H1 (cell line): Measurements from ENCODE around the gene CLN5. TPM values are rescaled to one million over a fixed set of nuclear protein-coding genes. Genes with fewer than 3 reads are reported as not detected.

Experiments used
- CTCF ChIA-PET: fragments of 300-600 bp; sonication (Branson Sonifier 250); formaldehyde crosslinking; loops from one replicate; lab custom pipeline; 2021; ENCODE audit not compliant: partially characterized antibody; lab: Charles Lee
- POLR2A ChIA-PET: fragments of 300-600 bp; sonication (Branson Sonifier 250); formaldehyde crosslinking; loops from one replicate; lab custom pipeline; 2021; ENCODE audit warnings: inconsistent platforms; ENCODE audit not compliant: partially characterized antibody; lab: Charles Lee
- DNase-seq, 2 experiments: peaks; one replicate each; pipeline versions ENCODE4 v3.0.0 to v3.0.0-alpha.2; 2010 to 2022; ENCODE audit warnings: low spot score in 2 of 2, low read depth in 1 of 2, mixed read lengths in 1 of 2
- FAIRE-seq: peaks from 2 replicates; lab custom pipeline; 2011; peaks lifted over from hg19 to GRCh38; lab: Jason Lieb, UNC
- H2AFZ ChIP-seq: 2 replicates; pipeline ENCODE4 v1.8.1; 2012; ENCODE audit warnings: low read length, inconsistent platforms
- H2AK5ac ChIP-seq: 2 replicates; pipeline ENCODE4 v1.6.1; 2013; ENCODE audit warnings: low read depth, low read length
- H2BK120ac ChIP-seq: replicated peaks from 2 replicates; pipeline ENCODE3; 2013; ENCODE audit warnings: low read depth, low read length, inconsistent platforms
- H2BK12ac ChIP-seq: 2 replicates; pipeline ENCODE4 v1.6.1; 2013; ENCODE audit warnings: low read depth, low read length
- H2BK15ac ChIP-seq: 2 replicates; pipeline ENCODE4 v1.6.1; 2013; ENCODE audit warnings: low read length
- H2BK20ac ChIP-seq: 2 replicates; pipeline ENCODE4 v1.6.1; 2013; ENCODE audit warnings: low read length
- H2BK5ac ChIP-seq: 2 replicates; pipeline ENCODE4 v1.6.1; 2013; ENCODE audit warnings: low read depth, low read length
- H3K14ac ChIP-seq: 2 replicates; pipeline ENCODE4 v1.6.1; 2013; ENCODE audit warnings: inconsistent platforms; ENCODE audit not compliant: insufficient read length
- H3K18ac ChIP-seq: 2 replicates; pipeline ENCODE4 v1.6.1; 2013; ENCODE audit warnings: low read length; ENCODE audit errors: extremely low read depth
- H3K23ac ChIP-seq: 2 replicates; pipeline ENCODE4 v1.6.1; 2013; ENCODE audit warnings: inconsistent platforms; ENCODE audit not compliant: insufficient read length
- H3K23me2 ChIP-seq: 2 replicates; pipeline ENCODE4 v1.6.1; 2013; ENCODE audit warnings: low read depth, low read length
- H3K27ac ChIP-seq: 2 replicates; pipeline ENCODE4 v1.6.1; 2011; ENCODE audit warnings: low read depth, low read length, inconsistent platforms
- H3K27me3 ChIP-seq, 4 experiments: replicated peaks in 1 of 4; 1 replicate in 1 of 4; 2 replicates in 3 of 4; pipeline versions ENCODE4 v1.6.1 to v1.8.1; 2011 to 2013; ENCODE audit warnings: low read length in 3 of 4, mild to moderate bottlenecking in 3 of 4, inconsistent platforms in 2 of 4, mixed read lengths in 2 of 4, moderate library complexity in 1 of 4; ENCODE audit not compliant: control insufficient read depth in 3 of 4, insufficient read depth in 3 of 4; ENCODE audit errors: extremely low read depth in 1 of 4
- H3K36me3 ChIP-seq, 4 experiments: 2 replicates each; pipeline versions ENCODE4 v1.6.1 to v1.8.1; 2011 to 2013; ENCODE audit warnings: mild to moderate bottlenecking in 4 of 4, low read length in 3 of 4, moderate library complexity in 2 of 4, control low read depth in 1 of 4, inconsistent platforms in 1 of 4; ENCODE audit not compliant: insufficient read depth in 4 of 4, control insufficient read depth in 2 of 4
- H3K4ac ChIP-seq: replicated peaks from 2 replicates; pipeline ENCODE3; 2013; ENCODE audit warnings: low read length, low read depth, mixed read lengths, inconsistent platforms; ENCODE audit not compliant: insufficient read length
- H3K4me1 ChIP-seq, 4 experiments: replicated peaks in 1 of 4; 1 replicate in 1 of 4; 2 replicates in 3 of 4; pipeline versions ENCODE4 v1.6.1 to v1.8.1; 2011 to 2013; ENCODE audit warnings: low read length in 3 of 4, inconsistent platforms in 2 of 4, mixed read lengths in 1 of 4; ENCODE audit not compliant: insufficient read depth in 4 of 4, control insufficient read depth in 3 of 4
- H3K4me2 ChIP-seq, 2 experiments: 2 replicates each; pipeline versions ENCODE4 v1.6.1 to v1.8.1; 2011 to 2013; ENCODE audit warnings: low read depth in 2 of 2, low read length in 2 of 2, control low read depth in 1 of 2, inconsistent platforms in 1 of 2, mild to moderate bottlenecking in 1 of 2; ENCODE audit not compliant: insufficient read depth in 1 of 2
- H3K4me3 ChIP-seq, 4 experiments: fragments of 200-600, 300-600 bp in 1 of 4; sonication (generic), shearing (Covaris generic), sonication (Bioruptor Twin) in 1 of 4; 2 replicates each; pipeline versions ENCODE4 v1.5.1 to v1.8.1; 2011 to 2016; ENCODE audit warnings: low read length in 4 of 4, low read depth in 3 of 4, control low read depth in 2 of 4, inconsistent platforms in 2 of 4, mild to moderate bottlenecking in 2 of 4, mixed read lengths in 1 of 4, moderate library complexity in 1 of 4; ENCODE audit not compliant: insufficient read depth in 2 of 4; ENCODE audit errors: extremely low read depth in 1 of 4
- H3K56ac ChIP-seq: replicated peaks from 2 replicates; pipeline ENCODE3; 2013; ENCODE audit warnings: low read depth, mild to moderate bottlenecking, mixed read lengths, low read length, inconsistent platforms; ENCODE audit not compliant: insufficient read length
- H3K79me1 ChIP-seq: 2 replicates; pipeline ENCODE4 v1.6.1; 2013; ENCODE audit warnings: low read depth, low read length, control low read depth
- H3K79me2 ChIP-seq, 2 experiments: 2 replicates each; pipeline versions ENCODE4 v1.6.1 to v1.8.1; 2012 to 2013; ENCODE audit warnings: low read length in 2 of 2, mild to moderate bottlenecking in 2 of 2, inconsistent platforms in 1 of 2; ENCODE audit not compliant: insufficient read depth in 2 of 2, control insufficient read depth in 1 of 2
- H3K9ac ChIP-seq, 4 experiments: replicated peaks in 1 of 4; 1 replicate in 1 of 4; 2 replicates in 3 of 4; pipeline versions ENCODE4 v1.6.1 to v1.8.1; 2011 to 2013; ENCODE audit warnings: low read depth in 3 of 4, low read length in 3 of 4, control low read depth in 2 of 4, mild to moderate bottlenecking in 2 of 4, moderate library complexity in 2 of 4, inconsistent platforms in 1 of 4; ENCODE audit errors: extremely low read depth in 1 of 4
- H3K9me3 ChIP-seq, 2 experiments: 2 replicates each; pipeline versions ENCODE4 v1.6.1 to v1.8.1; 2012 to 2013; ENCODE audit warnings: mild to moderate bottlenecking in 2 of 2, moderate library complexity in 2 of 2, control low read depth in 1 of 2, inconsistent platforms in 1 of 2, low read depth in 1 of 2, low read length in 1 of 2, mixed read lengths in 1 of 2; ENCODE audit not compliant: insufficient read depth in 2 of 2
- H4K20me1 ChIP-seq, 2 experiments: replicated peaks in 1 of 2; 2 replicates each; pipeline versions ENCODE3 to v1.8.1; 2011 to 2013; ENCODE audit warnings: inconsistent platforms in 2 of 2, low read length in 2 of 2, mild to moderate bottlenecking in 1 of 2; ENCODE audit not compliant: insufficient read depth in 2 of 2, control insufficient read depth in 1 of 2
- H4K5ac ChIP-seq: 2 replicates; pipeline ENCODE4 v1.6.1; 2013; ENCODE audit warnings: low read length, low read depth, mixed read lengths, inconsistent platforms; ENCODE audit not compliant: insufficient read length
- H4K8ac ChIP-seq: 2 replicates; pipeline ENCODE4 v1.8.0; 2013; ENCODE audit warnings: mild to moderate bottlenecking, moderate library complexity, low read length, inconsistent platforms; ENCODE audit not compliant: insufficient read depth; ENCODE audit errors: extremely low read depth
- H4K91ac ChIP-seq: replicated peaks from 2 replicates; pipeline ENCODE3; 2013; ENCODE audit warnings: low read length, mixed read lengths, inconsistent platforms; ENCODE audit not compliant: insufficient read length
- ATF2 ChIP-seq: IDR thresholded peaks from 2 replicates; pipeline ENCODE4 v1.6.1; 2012; ENCODE audit warnings: low read length, inconsistent platforms
- EGR1 ChIP-seq: IDR thresholded peaks from 2 replicates; pipeline ENCODE4 v1.6.1; 2011; ENCODE audit warnings: low read depth, low read length, borderline replicate concordance
- WGBS, 2 experiments: shearing (Covaris generic) in 1 of 2; methylation state at CpG; one replicate each; pipeline versions ENCODE4 v1.1.6 to v1.1.7; 2013 to 2015; ENCODE audit warnings: low lambda C conversion rate in 2 of 2, mixed read lengths in 2 of 2, inconsistent platforms in 1 of 2, low coverage in 1 of 2, missing lambda C conversion rate in 1 of 2; ENCODE audit not compliant: insufficient replicate concordance in 2 of 2, insufficient coverage in 1 of 2, insufficient read length in 1 of 2; ENCODE audit errors: extremely low coverage in 1 of 2, missing lambda C conversion rate in 1 of 2; 5-methylcytosine and 5-hydroxymethylcytosine counted together
- polyA plus RNA-seq, 7 experiments: library from polyadenylated mRNA; depleted of rRNA in 3 of 7; stranded (reverse) in 5 of 7; unstranded in 2 of 7; fragments of >200 nt in 5 of 7; fragments of 200-250 nt in 2 of 7; gene quantifications; 1 replicate in 5 of 7; 2 replicates in 1 of 7; 4 replicates in 1 of 7; pipeline versions ENCODE4 v1.2.1 to v1.2.3, GENCODE V29; 2011 to 2013; ENCODE audit warnings: missing spikeins in 2 of 7, mixed read lengths in 2 of 7
- total RNA-seq: library from RNA; stranded (reverse); fragmentation: NEBNext Ultra II Directional; extraction: Animal tissue kit (Norgen Biotek cat#: 25700); gene quantifications from 2 replicates; pipeline ENCODE4 v1.2.1, GENCODE V29; 2021

The CLN5 gene
- total and polyA plus RNA-seq, 2 of the 8 experiments (the other 6 are each of a cell fraction or from before 2014, with no cell fraction given), result 5.3 to 10.1 TPM

- Histone ChIP-seq H2BK5ac (no peak within 1 kb of the TSS), H3K79me1 (no peaks in the 10 kb centered on the region), H3K4me3 (no peak within 1 kb of the TSS), H4K8ac (no peak within 1 kb of the TSS), H3K4me2 (no peak within 1 kb of the TSS), H2BK12ac (no peak within 1 kb of the TSS), H3K4me1 (no peaks in the 10 kb centered on the region), H4K91ac (no peak within 1 kb of the TSS), H2BK20ac (no peak within 1 kb of the TSS), H3K18ac (no peak within 1 kb of the TSS), H2BK120ac (no peak within 1 kb of the TSS), H3K56ac (no peak within 1 kb of the TSS), H2BK15ac (no peak within 1 kb of the TSS), H2AFZ (no peak within 1 kb of the TSS), H2AK5ac (no peak within 1 kb of the TSS), H3K23ac (no peak within 1 kb of the TSS), H3K4ac (no peak within 1 kb of the TSS), H3K27me3 (peaks cover 0 to 1% (median 0%) of the 10 kb centered on the region in 4 experiments; a peak in 1 of 7 replicates), H3K36me3 (no peaks in the 10 kb centered on the region; a peak in 1 of 8 replicates), H3K9ac (no peak within 1 kb of the TSS), H3K9me3 (no peaks in the 10 kb centered on the region), H3K23me2 (no peaks in the 10 kb centered on the region), H3K79me2 (no peaks in the 10 kb centered on the region), H4K5ac (no peak within 1 kb of the TSS), H3K14ac (no peak within 1 kb of the TSS), H4K20me1 (no peaks in the 10 kb centered on the region), H3K27ac (no peak within 1 kb of the TSS)
- DNase-seq (no peak), FAIRE-seq (no peak)
- POLR2A ChIA-PET, result no interaction called here
- no peak for TF ChIP-seq ATF2
- no peak for TF ChIP-seq EGR1
- CTCF ChIA-PET, result no interaction called here
- 95% methylated on average over 2 of the region's 2 CpGs; no CpG with 5 or more reads in 1 of the 2 experiments for WGBS, 2 experiments
Measured at GRCh38 chr13:76948149-76948548, 43.7 kb upstream of the CLN5 start, which contains the start of gene ACOD1. TSS of gene ACOD1 (plus strand) at chr13:76948511. CDS start at chr13:76948559, 48 bp downstream.
